ENCODE data around the gene MMP7.

The MMP7 gene

GRCh38 chr11:102530558-102530957 is at the start of gene MMP7:
Gene MMP7 (minus strand): TSS chr11:102530747. CDS start chr11:102530700, 47 bp downstream.
- peak; percentile 66 for DNase-seq

DNA sequence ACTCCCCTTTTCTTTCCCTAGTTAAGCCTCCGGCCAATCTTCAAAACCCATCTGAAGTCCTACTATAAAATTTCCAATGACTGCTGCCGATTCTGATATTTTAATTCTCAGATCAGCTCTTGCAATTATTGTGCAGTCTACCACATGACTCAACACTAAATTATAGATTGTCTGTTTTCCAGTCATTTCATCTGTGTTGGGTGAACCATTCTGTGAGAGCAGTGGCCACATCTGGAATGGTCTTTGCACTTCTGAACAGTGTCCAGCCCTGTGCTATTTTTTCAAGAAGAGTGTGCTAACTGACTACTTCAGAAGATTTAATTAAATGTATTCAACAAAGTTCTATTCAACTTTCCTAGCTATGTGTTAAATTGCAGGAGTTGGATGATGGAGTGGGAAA is 47.2 kb upstream of the MMP7 start:
- DNase-seq, result no peak

- no peak for DNase-seq
Measured at GRCh38 chr11:102577182-102577581, 46.6 kb upstream of the MMP7 start.

DNA sequence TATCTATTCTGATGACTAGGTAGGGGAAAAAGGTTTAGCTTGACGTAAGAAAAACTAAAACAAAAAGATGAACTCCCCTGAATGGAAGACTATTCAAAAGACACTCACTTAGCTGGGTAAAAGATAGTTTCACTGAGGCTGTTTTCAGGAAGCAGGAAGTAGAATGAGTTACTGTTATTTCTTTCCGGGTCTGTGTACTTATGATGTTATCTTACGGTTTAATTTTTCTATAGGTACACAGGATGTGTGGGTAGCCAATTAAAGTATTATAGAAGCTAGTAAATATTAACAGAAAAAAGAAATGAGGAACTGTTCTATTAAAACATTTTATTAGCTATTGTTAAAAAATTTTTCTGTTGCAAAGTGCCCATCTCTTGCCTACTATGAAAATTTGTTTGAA is 45.8 kb upstream of the MMP7 start:
- DNase-seq, result no peak

- DNase-seq, result no peak
Measured at GRCh38 chr11:102575012-102575411, 44.5 kb upstream of the MMP7 start.

DNA sequence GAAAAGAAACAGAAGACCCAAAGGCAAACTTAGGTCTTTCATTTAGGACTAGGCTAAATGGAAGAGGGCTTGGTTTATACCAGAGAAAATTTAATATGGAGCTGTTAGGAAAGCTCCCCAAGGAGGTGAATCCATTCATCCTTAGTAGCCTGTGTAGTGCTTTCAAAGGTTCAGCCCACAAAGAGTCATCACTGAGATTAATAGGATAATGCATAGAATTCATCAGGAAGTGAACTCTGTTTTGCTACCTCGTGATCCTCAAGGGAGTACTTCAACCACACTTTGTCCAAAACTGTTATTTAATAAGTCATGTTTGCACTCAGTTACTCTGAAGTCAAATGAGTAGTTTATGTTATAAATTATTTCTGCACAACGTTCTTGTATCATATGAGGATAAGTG is 43.3 kb upstream of the MMP7 start:
- peak; percentile 18 for DNase-seq

DNA sequence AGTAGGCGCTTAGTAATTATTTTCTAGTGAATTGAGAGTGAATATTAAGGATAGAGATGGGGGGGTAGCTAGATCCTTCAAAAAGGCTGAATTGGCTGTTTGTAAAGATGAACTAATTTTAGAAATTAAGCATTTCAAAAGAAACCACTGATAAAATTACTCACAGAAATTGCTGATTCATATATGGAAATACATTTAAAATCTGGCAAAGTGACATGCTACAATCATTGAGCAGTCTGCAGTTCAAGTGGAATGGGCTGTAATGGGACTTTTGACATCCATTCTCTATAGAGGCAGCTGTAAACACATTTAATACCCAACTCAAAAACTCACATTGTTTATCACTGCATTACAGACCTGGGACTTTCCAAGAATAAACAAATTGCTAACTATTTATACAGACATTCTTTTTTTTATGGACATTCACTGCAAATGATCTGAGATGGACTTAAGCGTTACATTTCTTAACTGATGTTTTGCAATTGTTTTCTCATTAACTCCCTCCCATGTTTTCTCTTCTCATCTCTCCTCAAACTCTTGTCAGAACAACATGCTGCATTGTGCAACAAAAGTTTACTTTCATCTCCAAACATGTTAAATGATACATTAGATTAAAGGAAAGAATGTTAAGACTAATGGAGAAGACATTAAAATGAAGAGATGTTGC is 42.1 kb upstream of the MMP7 start:
- DNase-seq, result no peak

DNA sequence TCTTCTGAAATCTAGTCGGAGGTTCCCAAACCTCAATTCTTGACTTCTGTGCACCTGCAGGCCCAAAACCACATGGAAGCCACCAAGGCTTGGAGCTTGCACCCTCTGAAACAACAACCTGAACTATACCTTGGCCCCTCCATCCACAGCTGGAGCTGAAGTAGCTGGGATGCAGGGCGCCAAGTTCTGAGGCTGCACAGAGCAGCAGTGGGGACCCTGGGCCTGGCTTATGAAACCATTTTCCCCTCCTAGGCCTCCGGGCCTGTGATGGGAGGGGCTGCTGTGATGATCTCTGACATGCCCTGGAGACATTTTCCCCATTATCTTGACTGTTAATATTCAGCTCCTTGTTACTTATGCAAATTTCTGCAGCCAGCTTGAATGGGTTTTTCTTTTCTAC is 38.3 kb upstream of the MMP7 start:
- no peak for DNase-seq

- no peak for DNase-seq
Measured at GRCh38 chr11:102566112-102566511, 35.6 kb upstream of the MMP7 start.

DNA sequence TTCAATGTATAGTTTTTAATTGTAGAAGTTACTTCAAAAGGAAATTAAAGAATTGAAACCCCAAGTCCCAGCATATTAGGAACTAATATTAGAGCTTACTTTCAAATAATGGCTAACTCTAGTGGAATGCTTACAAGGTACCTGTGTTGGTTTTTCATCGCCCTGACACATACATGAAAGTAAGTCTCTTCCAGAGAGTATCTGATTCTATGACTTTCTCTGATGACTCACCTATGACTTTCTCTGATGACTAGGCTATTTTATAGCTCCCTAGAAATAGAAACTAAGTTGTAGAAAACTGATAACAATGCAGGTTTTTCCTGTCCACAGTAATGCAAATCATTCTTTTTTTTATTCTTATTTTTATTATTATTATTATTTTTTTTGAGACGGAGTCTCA is 33.6 kb upstream of the MMP7 start:
- DNase-seq, result peak; percentile 71

DNA sequence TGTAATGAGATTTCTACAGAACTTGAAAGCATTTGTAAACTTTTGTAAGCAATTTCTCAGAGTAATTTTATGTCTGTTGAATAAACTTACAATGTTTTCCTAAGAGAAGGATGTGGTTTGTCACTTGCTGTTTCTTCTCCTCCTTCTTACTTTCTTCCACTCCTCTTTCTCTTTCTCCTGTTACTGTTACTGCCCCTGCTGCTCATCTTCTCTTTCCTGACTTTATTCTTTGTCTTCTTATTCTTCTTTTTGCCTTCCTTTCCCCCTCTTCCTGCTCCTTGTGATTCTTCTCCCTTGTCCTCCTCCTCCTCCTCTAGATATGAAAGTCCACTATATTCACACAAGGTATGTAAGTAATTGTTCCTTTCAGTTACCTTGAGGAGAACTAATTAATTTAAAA is 31.1 kb upstream of the MMP7 start:
- no peak for DNase-seq

DNA sequence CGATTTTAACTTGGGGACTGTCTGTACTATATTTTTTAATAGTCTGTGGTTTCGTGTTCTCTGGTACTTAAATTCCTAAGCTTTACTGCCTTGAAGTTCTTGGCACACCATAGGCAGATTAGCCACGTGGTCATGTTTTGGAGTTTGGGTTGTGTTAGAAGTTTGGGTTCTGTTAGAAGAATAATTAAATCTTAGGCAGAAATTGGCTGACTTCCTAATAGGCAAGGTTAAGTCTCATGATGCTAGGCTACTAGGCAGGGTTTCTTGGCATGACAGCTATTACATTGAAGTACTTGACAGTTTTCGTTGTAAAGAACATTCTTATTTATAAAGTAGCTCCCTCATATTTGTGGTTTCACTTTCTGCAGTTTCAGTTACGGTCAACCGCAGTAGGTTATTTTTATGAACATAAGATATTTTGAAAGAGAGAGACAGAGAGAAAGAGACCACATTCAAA is 30.0 kb upstream of the MMP7 start:
- peak; percentile 69 for DNase-seq

DNA sequence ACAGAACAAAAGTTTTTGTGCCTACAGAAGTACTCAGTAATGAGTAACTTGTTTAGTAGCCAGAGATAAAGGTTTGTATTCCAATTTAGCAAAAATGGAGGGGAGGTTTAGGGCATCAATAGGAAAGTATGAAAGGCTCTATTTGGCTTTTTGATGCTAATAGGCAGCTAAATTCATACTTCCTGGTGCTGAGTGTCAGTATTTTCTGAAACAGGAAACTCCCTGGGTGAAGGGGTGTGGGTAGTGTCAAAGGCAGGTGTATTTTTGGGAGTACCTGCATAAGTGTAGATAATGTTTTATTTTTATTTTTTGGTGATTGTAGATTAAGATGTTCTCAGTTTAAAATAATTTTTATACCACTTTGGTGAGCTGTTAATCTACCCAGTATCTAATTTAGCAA is 29.3 kb upstream of the MMP7 start:
- no peak for DNase-seq

GRCh38 chr11:102555091-102555490 is 24.5 kb upstream of the MMP7 start:
- DNase-seq, result no peak

GRCh38 chr11:102553835-102554282 is 23.3 kb upstream of the MMP7 start:
- no peak for DNase-seq

DNA sequence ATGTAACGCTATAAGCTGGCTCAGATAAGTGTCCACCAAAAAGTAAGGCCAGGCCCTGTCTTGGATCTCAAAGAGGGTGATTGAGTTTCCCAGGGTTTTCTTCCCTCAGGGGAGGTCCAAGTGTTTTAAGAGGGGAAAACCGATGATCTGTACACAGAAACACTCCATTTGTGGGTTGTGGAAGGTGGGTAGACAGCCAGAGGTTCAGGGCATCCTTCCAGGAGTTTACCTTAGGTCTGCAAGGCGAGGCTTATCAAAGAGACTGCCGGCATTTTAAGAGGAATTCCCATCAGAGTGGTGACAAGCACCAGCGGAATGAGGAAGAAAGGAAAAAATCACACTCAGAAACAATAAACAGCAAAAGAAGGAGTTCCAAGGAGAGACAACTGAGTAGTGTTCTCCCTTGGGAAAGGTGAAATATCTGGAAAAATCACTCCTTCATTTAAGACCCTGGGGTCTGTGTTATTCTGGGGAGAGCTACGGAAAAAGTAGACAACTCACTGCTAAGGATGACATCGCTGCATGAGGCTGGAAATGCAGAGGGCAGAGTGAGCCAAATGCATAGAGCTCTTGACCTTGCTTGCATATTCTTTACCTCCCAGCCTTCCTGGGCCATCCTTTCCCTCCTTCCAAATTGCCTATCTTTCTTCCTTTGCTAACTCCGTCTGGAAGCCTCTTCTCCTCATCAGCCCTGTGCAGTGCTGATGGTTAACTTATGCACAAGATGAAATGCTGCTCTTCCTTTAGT is 22.1 kb upstream of the MMP7 start:
- DNase-seq, result peak; percentile 48

DNA sequence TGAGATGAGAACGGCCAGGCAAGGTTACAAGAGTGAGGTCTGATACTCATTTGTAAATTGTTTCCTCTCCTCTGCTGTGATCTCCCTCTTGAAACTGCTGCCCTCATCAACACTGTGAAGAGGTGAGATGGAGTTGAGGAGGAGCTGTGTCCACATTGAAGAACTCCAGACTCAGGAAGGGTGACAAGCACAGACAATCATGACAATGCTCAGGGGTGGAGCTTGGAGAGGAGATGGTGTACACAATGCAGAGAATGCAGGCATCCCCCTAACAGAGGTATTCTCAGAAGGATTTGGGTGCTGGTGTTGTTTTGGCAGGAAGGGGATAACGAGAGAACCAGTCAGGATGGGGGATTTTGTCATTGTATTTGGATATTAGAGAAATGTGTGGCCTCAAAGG is 21.5 kb upstream of the MMP7 start:
- DNase-seq, result no peak

DNA sequence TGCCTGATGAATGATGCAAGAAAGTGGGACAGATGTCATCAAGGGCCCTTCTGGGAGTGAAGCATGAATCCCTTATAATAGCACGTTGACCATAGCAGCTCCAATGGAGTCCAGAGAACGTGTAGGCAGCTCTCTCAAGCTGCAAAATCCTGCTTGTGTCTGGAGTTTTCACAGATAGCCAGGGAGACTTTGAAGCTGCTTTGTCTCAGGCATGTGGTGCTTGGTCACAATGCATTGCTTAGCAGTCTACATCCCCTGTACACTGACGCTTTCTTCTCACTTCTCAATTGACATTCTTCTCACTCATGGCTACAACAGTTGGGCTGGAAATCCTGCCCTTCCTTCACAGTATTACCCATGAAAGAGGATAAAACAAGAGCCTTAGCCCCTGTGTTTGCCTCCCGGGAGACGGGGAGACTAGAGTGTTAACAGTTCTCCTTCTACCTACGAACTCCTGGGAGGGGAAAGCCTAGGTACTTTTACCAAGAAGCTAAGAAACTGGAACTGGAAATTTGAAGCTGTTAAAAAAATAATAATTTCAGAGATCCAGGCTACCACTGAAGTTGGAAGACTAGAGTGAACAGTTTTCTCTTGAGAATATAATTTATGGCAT is 20.7 kb upstream of the MMP7 start:
- no peak for DNase-seq

GRCh38 chr11:102546923-102547471 is 16.4 kb upstream of the MMP7 start:
- no peak for DNase-seq

GRCh38 chr11:102546427-102546826 is 15.9 kb upstream of the MMP7 start:
- no peak for DNase-seq

GRCh38 chr11:102545701-102546100 is 15.2 kb upstream of the MMP7 start:
- no peak for DNase-seq

GRCh38 chr11:102544594-102544993 is 14.0 kb upstream of the MMP7 start:
- no peak for DNase-seq

- DNase-seq, result no peak
Measured at GRCh38 chr11:102539567-102539966, 9.0 kb upstream of the MMP7 start.

- DNase-seq, result no peak
Measured at GRCh38 chr11:102538932-102539331, 8.4 kb upstream of the MMP7 start.

All from fibroblast of skin of right quadriceps (primary cell).